ENCODE data around the gene AMZ2. TPM values are rescaled to one million over a fixed set of nuclear protein-coding genes. Genes with fewer than 3 reads are reported as not detected.

The AMZ2 gene
- total RNA-seq, 1 donor from 2014 or later, result 76.2 TPM

DNA sequence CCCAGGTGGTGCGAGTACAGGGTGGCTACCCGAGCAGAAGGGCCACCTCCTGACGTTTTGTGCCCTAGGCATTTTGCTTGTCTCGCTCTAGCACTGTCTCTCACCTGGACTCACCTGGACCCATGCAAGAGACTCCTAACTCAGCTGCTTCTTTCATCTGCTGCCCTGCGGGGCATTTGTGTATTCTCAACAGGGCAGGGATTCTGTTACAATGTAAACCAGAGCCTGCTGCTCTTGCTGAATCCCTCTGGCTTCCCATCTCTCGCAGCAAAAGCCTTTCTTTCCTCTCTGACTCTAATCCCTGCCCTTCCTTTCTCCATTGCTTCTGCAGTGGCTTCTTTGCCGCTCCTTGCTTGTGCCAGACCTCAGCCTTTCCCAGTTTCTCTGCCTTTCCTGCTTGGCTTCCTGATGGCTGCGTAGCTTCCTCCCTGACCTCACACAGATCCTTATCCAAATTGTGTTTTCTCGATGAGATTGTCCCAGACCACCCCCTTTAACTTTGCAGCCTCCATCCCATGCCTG, 53.7 kb downstream of the AMZ2 start:
- FAIRE-seq (no peak), DNase-seq (ENCODE audit: low read depth) (no peak)
- H3K4me1 ChIP-seq (ENCODE audit: insufficient read depth, low read length), result peaks cover 9% of the 10 kb centered on the region
- H3K79me2 ChIP-seq (ENCODE audit: insufficient read depth, low read length), result no peaks in the 10 kb centered on the region
- Mint-ChIP-seq H3K4me3 (ENCODE audit: unreplicated experiment) (no peak overlapping the region), H3K27ac (ENCODE audit: unreplicated experiment) (no peak overlapping the region), H3K27me3 (ENCODE audit: low read depth, unreplicated experiment) (peaks cover 7% of the 10 kb centered on the region), H3K9me3 (ENCODE audit: unreplicated experiment) (peaks cover 8% of the 10 kb centered on the region), H3K36me3 (ENCODE audit: low read depth, unreplicated experiment) (no peaks in the 10 kb centered on the region), H3K4me1 (ENCODE audit: low read depth, unreplicated experiment) (no peaks in the 10 kb centered on the region)
- H3K4me2 ChIP-seq (ENCODE audit: low read length), result peak overlapping the region; percentile 19
- no peak overlapping the region for H3K4me3 ChIP-seq (ENCODE audit: insufficient read depth, low read depth, low read length)
- H2AFZ ChIP-seq (ENCODE audit: low read depth, low read length), result no peak overlapping the region
- H3K36me3 ChIP-seq (ENCODE audit: insufficient read depth, low read length), result no peaks in the 10 kb centered on the region
- no peaks in the 10 kb centered on the region for H3K9me3 ChIP-seq (ENCODE audit: insufficient read depth, low read depth, low read length)
- H3K9ac ChIP-seq (ENCODE audit: low read length), result no peak overlapping the region
- H4K20me1 ChIP-seq (ENCODE audit: insufficient read depth, low read length), result no peaks in the 10 kb centered on the region
- H3K27me3 ChIP-seq (ENCODE audit: insufficient read depth, low read length), result no peaks in the 10 kb centered on the region
- no peak overlapping the region for H3K27ac ChIP-seq (ENCODE audit: low read depth, low read length)
- TF ChIP-seq EZH2 (IDR thresholded peaks at IDR 0.05; ENCODE audit: insufficient read depth, low read length), result no peak
- TF ChIP-seq, protein P1, sequence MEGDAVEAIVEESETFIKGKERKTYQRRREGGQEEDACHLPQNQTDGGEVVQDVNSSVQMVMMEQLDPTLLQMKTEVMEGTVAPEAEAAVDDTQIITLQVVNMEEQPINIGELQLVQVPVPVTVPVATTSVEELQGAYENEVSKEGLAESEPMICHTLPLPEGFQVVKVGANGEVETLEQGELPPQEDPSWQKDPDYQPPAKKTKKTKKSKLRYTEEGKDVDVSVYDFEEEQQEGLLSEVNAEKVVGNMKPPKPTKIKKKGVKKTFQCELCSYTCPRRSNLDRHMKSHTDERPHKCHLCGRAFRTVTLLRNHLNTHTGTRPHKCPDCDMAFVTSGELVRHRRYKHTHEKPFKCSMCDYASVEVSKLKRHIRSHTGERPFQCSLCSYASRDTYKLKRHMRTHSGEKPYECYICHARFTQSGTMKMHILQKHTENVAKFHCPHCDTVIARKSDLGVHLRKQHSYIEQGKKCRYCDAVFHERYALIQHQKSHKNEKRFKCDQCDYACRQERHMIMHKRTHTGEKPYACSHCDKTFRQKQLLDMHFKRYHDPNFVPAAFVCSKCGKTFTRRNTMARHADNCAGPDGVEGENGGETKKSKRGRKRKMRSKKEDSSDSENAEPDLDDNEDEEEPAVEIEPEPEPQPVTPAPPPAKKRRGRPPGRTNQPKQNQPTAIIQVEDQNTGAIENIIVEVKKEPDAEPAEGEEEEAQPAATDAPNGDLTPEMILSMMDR (IDR thresholded peaks at IDR 0.05; ENCODE audit: insufficient read depth, low read depth, low read length), result no peak

DNA sequence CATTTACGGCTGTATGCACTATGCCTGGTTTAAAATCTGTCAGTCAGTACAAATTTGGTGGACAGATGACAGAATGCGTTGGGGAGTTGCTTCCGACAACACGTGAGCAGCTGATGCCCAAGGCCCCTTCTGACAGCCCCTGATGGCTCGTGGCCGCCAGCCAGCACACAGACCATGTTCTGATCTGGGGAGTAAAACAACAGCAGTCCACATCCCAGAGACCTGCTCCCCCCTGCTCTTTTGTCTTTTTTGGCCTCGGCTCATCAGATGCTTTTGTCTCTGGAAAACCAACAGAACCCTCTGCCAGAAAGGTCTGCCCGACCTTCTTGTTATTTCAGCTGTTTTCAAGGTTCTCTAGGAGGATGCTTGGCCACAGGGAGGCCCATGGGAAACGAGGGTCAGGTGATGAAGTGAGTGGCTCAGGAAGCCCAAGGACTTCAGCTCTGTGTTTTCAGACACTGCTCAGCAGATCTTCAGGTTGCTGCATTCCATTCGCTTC, 54.3 kb downstream of the AMZ2 start:
- Histone ChIP-seq H3K36me3 (ENCODE audit: insufficient read depth, low read length) (no peaks in the 10 kb centered on the region), H3K9ac (ENCODE audit: low read length) (no peak overlapping the region), H3K27me3 (ENCODE audit: insufficient read depth, low read length) (no peaks in the 10 kb centered on the region), H3K79me2 (ENCODE audit: insufficient read depth, low read length) (no peaks in the 10 kb centered on the region), H3K9me3 (ENCODE audit: insufficient read depth, low read depth, low read length) (no peaks in the 10 kb centered on the region), H2AFZ (ENCODE audit: low read depth, low read length) (peak overlapping the region; percentile 21), H4K20me1 (ENCODE audit: insufficient read depth, low read length) (no peaks in the 10 kb centered on the region), H3K4me3 (ENCODE audit: insufficient read depth, low read depth, low read length) (no peak overlapping the region), H3K4me2 (ENCODE audit: low read length) (peak overlapping the region; percentile 19), H3K27ac (ENCODE audit: low read depth, low read length) (no peak overlapping the region), H3K4me1 (ENCODE audit: insufficient read depth, low read length) (peaks cover 9% of the 10 kb centered on the region)
- no peak for TF ChIP-seq EZH2 (IDR thresholded peaks at IDR 0.05; ENCODE audit: insufficient read depth, low read length)
- TF ChIP-seq, protein P1 (IDR thresholded peaks at IDR 0.05; ENCODE audit: insufficient read depth, low read depth, low read length), result no peak
- no peak for FAIRE-seq
- H3K27me3 Mint-ChIP-seq (ENCODE audit: low read depth, unreplicated experiment), result peaks cover 7% of the 10 kb centered on the region
- no peaks in the 10 kb centered on the region for H3K4me1 Mint-ChIP-seq (ENCODE audit: low read depth, unreplicated experiment)
- peaks cover 8% of the 10 kb centered on the region for H3K9me3 Mint-ChIP-seq (ENCODE audit: unreplicated experiment)
- DNase-seq (ENCODE audit: low read depth), result peak; percentile 47
- no peak overlapping the region for H3K4me3 Mint-ChIP-seq (ENCODE audit: unreplicated experiment)
- H3K36me3 Mint-ChIP-seq (ENCODE audit: low read depth, unreplicated experiment), result peaks cover 1% of the 10 kb centered on the region
- H3K27ac Mint-ChIP-seq (ENCODE audit: unreplicated experiment), result no peak overlapping the region

DNA sequence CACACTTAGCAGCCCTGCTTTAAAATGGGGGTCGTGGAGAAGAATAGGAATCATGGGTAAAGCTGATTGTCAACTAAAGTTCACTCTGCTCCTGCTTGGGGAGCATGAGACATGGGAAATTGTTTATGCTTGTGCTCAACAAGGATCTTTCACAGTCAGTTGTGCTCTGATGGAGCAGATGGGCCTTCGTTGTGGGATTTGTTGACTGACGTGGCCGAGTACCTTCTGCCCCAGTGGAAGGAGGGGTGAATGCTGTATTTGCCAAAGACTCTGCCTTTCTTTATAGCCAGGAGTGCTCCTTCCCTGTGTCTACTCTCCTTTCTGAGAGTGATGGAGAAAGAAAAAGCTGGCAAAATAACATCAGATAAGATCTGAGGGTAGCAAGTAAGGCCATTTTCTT, 54.8 kb downstream of the AMZ2 start:
- Histone ChIP-seq H3K79me2 (ENCODE audit: insufficient read depth, low read length) (no peaks in the 10 kb centered on the region), H2AFZ (ENCODE audit: low read depth, low read length) (peak overlapping the region; percentile 21), H4K20me1 (ENCODE audit: insufficient read depth, low read length) (no peaks in the 10 kb centered on the region), H3K9ac (ENCODE audit: low read length) (no peak overlapping the region), H3K27ac (ENCODE audit: low read depth, low read length) (no peak overlapping the region), H3K4me2 (ENCODE audit: low read length) (peak overlapping the region; percentile 19), H3K36me3 (ENCODE audit: insufficient read depth, low read length) (no peaks in the 10 kb centered on the region), H3K9me3 (ENCODE audit: insufficient read depth, low read depth, low read length) (no peaks in the 10 kb centered on the region), H3K4me3 (ENCODE audit: insufficient read depth, low read depth, low read length) (no peak overlapping the region), H3K27me3 (ENCODE audit: insufficient read depth, low read length) (no peaks in the 10 kb centered on the region), H3K4me1 (ENCODE audit: insufficient read depth, low read length) (peaks cover 9% of the 10 kb centered on the region)
- DNase-seq (ENCODE audit: low read depth), result no peak
- Mint-ChIP-seq H3K36me3 (ENCODE audit: low read depth, unreplicated experiment) (peaks cover 7% of the 10 kb centered on the region), H3K27me3 (ENCODE audit: low read depth, unreplicated experiment) (peaks cover 7% of the 10 kb centered on the region), H3K9me3 (ENCODE audit: unreplicated experiment) (peaks cover 10% of the 10 kb centered on the region), H3K4me1 (ENCODE audit: low read depth, unreplicated experiment) (no peaks in the 10 kb centered on the region), H3K27ac (ENCODE audit: unreplicated experiment) (no peak overlapping the region), H3K4me3 (ENCODE audit: unreplicated experiment) (no peak overlapping the region)
- no peak for FAIRE-seq
- TF ChIP-seq EZH2 (IDR thresholded peaks at IDR 0.05; ENCODE audit: insufficient read depth, low read length), result no peak
- TF ChIP-seq, protein P1 (IDR thresholded peaks at IDR 0.05; ENCODE audit: insufficient read depth, low read depth, low read length), result no peak

Measured in astrocyte (in vitro differentiated cells and primary cell).